ENCODE results near the gene ANAPC5.

ANAPC5 gene

GRCh38 chr12:121357331-121357730 lies 5.1 kb upstream of the ANAPC5 start:
- no peak for FAIRE-seq
- TF ChIP-seq POLR2A (IDR thresholded peaks at IDR 0.05; ENCODE audit: low read depth, low read length) (no peak), TAF1 (IDR thresholded peaks at IDR 0.05; ENCODE audit: borderline replicate concordance, low read depth, low read length) (no peak), POLR2AphosphoS5 (IDR thresholded peaks at IDR 0.05; ENCODE audit: low read depth, low read length) (no peak)

GRCh38 chr12:121356657-121357056 lies 4.4 kb upstream of the ANAPC5 start:
- DNase-seq (ENCODE audit: insufficient read length): no peak
- TF ChIP-seq POLR2AphosphoS5 (IDR thresholded peaks at IDR 0.05; ENCODE audit: low read depth, low read length) (no peak), POLR2A (IDR thresholded peaks at IDR 0.05; ENCODE audit: low read depth, low read length) (no peak), TAF1 (IDR thresholded peaks at IDR 0.05; ENCODE audit: borderline replicate concordance, low read depth, low read length) (no peak)
- FAIRE-seq: no peak

More at GRCh38 chr12:121357331-121357730, 5.1 kb upstream of the ANAPC5 start:
- DNase-seq (ENCODE audit: insufficient read length): no peak

GRCh38 chr12:121355818-121356217 lies 3.6 kb upstream of the ANAPC5 start:
- TF ChIP-seq POLR2AphosphoS5 (IDR thresholded peaks at IDR 0.05; ENCODE audit: low read depth, low read length): no peak
- no peak for TF ChIP-seq POLR2A (IDR thresholded peaks at IDR 0.05; ENCODE audit: low read depth, low read length)
- no peak for TF ChIP-seq TAF1 (IDR thresholded peaks at IDR 0.05; ENCODE audit: borderline replicate concordance, low read depth, low read length)
- DNase-seq (ENCODE audit: insufficient read length) (no peak), FAIRE-seq (no peak)

- TF ChIP-seq TAF1 (IDR thresholded peaks at IDR 0.05; ENCODE audit: borderline replicate concordance, low read depth, low read length): no peak
- no peak for TF ChIP-seq POLR2A (IDR thresholded peaks at IDR 0.05; ENCODE audit: low read depth, low read length)
- TF ChIP-seq POLR2AphosphoS5 (IDR thresholded peaks at IDR 0.05; ENCODE audit: low read depth, low read length): no peak
- no peak for FAIRE-seq
- no peak for DNase-seq (ENCODE audit: insufficient read length)
Measured at GRCh38 chr12:121352682-121353018, 439 bp upstream of the ANAPC5 start.

- DNase-seq (ENCODE audit: insufficient read length) (no peak), FAIRE-seq (no peak)
- TF ChIP-seq TAF1 (IDR thresholded peaks at IDR 0.05; ENCODE audit: borderline replicate concordance, low read depth, low read length) (no peak), POLR2A (IDR thresholded peaks at IDR 0.05; ENCODE audit: low read depth, low read length) (no peak), POLR2AphosphoS5 (IDR thresholded peaks at IDR 0.05; ENCODE audit: low read depth, low read length) (no peak)
Measured at GRCh38 chr12:121346747-121347146, 5.5 kb downstream of the ANAPC5 start.

- TF ChIP-seq TAF1 (IDR thresholded peaks at IDR 0.05; ENCODE audit: borderline replicate concordance, low read depth, low read length) (no peak), POLR2AphosphoS5 (IDR thresholded peaks at IDR 0.05; ENCODE audit: low read depth, low read length) (no peak), POLR2A (IDR thresholded peaks at IDR 0.05; ENCODE audit: low read depth, low read length) (no peak)
- FAIRE-seq: no peak
Measured at GRCh38 chr12:121345151-121345815, 6.9 kb downstream of the ANAPC5 start.

GRCh38 chr12:121344506-121344905 lies 7.7 kb downstream of the ANAPC5 start:
- FAIRE-seq (no peak), DNase-seq (ENCODE audit: insufficient read length) (no peak)
- no peak for TF ChIP-seq POLR2AphosphoS5 (IDR thresholded peaks at IDR 0.05; ENCODE audit: low read depth, low read length)
- no peak for TF ChIP-seq POLR2A (IDR thresholded peaks at IDR 0.05; ENCODE audit: low read depth, low read length)
- no peak for TF ChIP-seq TAF1 (IDR thresholded peaks at IDR 0.05; ENCODE audit: borderline replicate concordance, low read depth, low read length)

More at GRCh38 chr12:121345151-121345815, 6.9 kb downstream of the ANAPC5 start:
- DNase-seq (ENCODE audit: insufficient read length): no peak

GRCh38 chr12:121337416-121337815 lies 14.8 kb downstream of the ANAPC5 start:
- no peak for FAIRE-seq
- no peak for DNase-seq (ENCODE audit: insufficient read length)
- TF ChIP-seq TAF1 (IDR thresholded peaks at IDR 0.05; ENCODE audit: borderline replicate concordance, low read depth, low read length) (no peak), POLR2AphosphoS5 (IDR thresholded peaks at IDR 0.05; ENCODE audit: low read depth, low read length) (peak; percentile 62; the same call in 1 of the 2 replicates), POLR2A (IDR thresholded peaks at IDR 0.05; ENCODE audit: low read depth, low read length) (0 out of 2 replicates have a peak, but pooled peaks have one; percentile 35)

GRCh38 chr12:121334513-121335343 lies 17.5 kb downstream of the ANAPC5 start:
- DNase-seq (ENCODE audit: insufficient read length) (no peak), FAIRE-seq (peak; percentile 86)
- TF ChIP-seq POLR2AphosphoS5 (IDR thresholded peaks at IDR 0.05; ENCODE audit: low read depth, low read length): no peak
- no peak for TF ChIP-seq TAF1 (IDR thresholded peaks at IDR 0.05; ENCODE audit: borderline replicate concordance, low read depth, low read length)
- no peak for TF ChIP-seq POLR2A (IDR thresholded peaks at IDR 0.05; ENCODE audit: low read depth, low read length)

- no peak for FAIRE-seq
- DNase-seq (ENCODE audit: insufficient read length): no peak
- TF ChIP-seq POLR2A (IDR thresholded peaks at IDR 0.05; ENCODE audit: low read depth, low read length) (no peak), TAF1 (IDR thresholded peaks at IDR 0.05; ENCODE audit: borderline replicate concordance, low read depth, low read length) (no peak), POLR2AphosphoS5 (IDR thresholded peaks at IDR 0.05; ENCODE audit: low read depth, low read length) (no peak)
Measured at GRCh38 chr12:121333747-121334146, 18.5 kb downstream of the ANAPC5 start.

- no peak for FAIRE-seq
Measured at GRCh38 chr12:121331248-121331647, 21.0 kb downstream of the ANAPC5 start.

More at GRCh38 chr12:121331248-121331647, 21.0 kb downstream of the ANAPC5 start:
- TF ChIP-seq POLR2A (IDR thresholded peaks at IDR 0.05; ENCODE audit: low read depth, low read length) (no peak), POLR2AphosphoS5 (IDR thresholded peaks at IDR 0.05; ENCODE audit: low read depth, low read length) (no peak), TAF1 (IDR thresholded peaks at IDR 0.05; ENCODE audit: borderline replicate concordance, low read depth, low read length) (no peak)
- DNase-seq (ENCODE audit: insufficient read length): no peak

Measured in GM12892 (cell line).